K562 (cell line): Measurements from ENCODE around the gene PPIP5K2. TPM values are rescaled to one million over a fixed set of nuclear protein-coding genes. Genes with fewer than 3 reads are reported as not detected.

ENCODE experiments used
- ATAC-seq: fragments of 200-7000 bp; cut with Tn5 transposase; 3 replicates; pipeline ENCODE4 v1.9.1; 2020; ENCODE audit warnings: moderate library complexity
- BruUV-seq: library from RNA; stranded (reverse); fragments of 400-500 nt; replicated peaks from 2 replicates; lab custom pipeline; 2021; lab: Mats Ljungman, UMichigan
- CTCF ChIA-PET: fragments of 300-600 bp; formaldehyde crosslinking; extraction: SDS; loops from one replicate; lab custom pipeline; 2021; ENCODE audit warnings: low intra/inter-chr PET ratio; lab: Yijun Ruan, JAX
- POLR2A ChIA-PET: fragments of 300-600, 350-650 bp; sonication (Branson Sonifier 250); formaldehyde crosslinking; extraction: SDS; loops from one replicate; lab custom pipeline; 2021; ENCODE audit warnings: antibody characterized with exemption, inconsistent platforms; lab: Yijun Ruan, JAX
- DNase-seq, 4 experiments: peaks; one replicate each; pipeline versions ENCODE4 v3.0.0 to v3.0.0-alpha.2; 2011 to 2018; ENCODE audit warnings: low spot score in 3 of 4, mixed read lengths in 3 of 4; ENCODE audit errors: extremely low read depth in 1 of 4
- FAIRE-seq: peaks from 2 replicates; lab custom pipeline; 2011; peaks lifted over from hg19 to GRCh38; lab: Jason Lieb, UNC
- H2AFZ ChIP-seq: 2 replicates; pipeline ENCODE4 v1.6.0; 2011; ENCODE audit warnings: low read depth, low read length, control low read depth, inconsistent platforms
- H3K27ac ChIP-seq: fragments of 200-600 bp; 3 replicates; pipeline ENCODE4 v1.8.0; 2011; ENCODE audit warnings: low read depth, mild to moderate bottlenecking, control low read depth, inconsistent platforms, low read length, moderate library complexity, mixed read lengths; ENCODE audit errors: extremely low read depth
- H3K27me3 ChIP-seq, 2 experiments: fragments of 300-600 bp in 1 of 2; 2 replicates in 1 of 2; 3 replicates in 1 of 2; pipeline versions ENCODE4 v1.6.0 to v1.8.0; 2011; ENCODE audit warnings: inconsistent platforms in 2 of 2, low read length in 2 of 2, mild to moderate bottlenecking in 1 of 2, mixed read lengths in 1 of 2, moderate library complexity in 1 of 2; ENCODE audit not compliant: control insufficient read depth in 2 of 2, insufficient read depth in 2 of 2
- H3K36me3 ChIP-seq: fragments of 300-600 bp; 3 replicates; pipeline ENCODE4 v1.8.0; 2011; ENCODE audit warnings: mild to moderate bottlenecking, low read length, inconsistent platforms; ENCODE audit not compliant: control insufficient read depth, insufficient read depth
- H3K4me1 ChIP-seq, 2 experiments: fragments of 200-600 bp in 1 of 2; replicated peaks in 1 of 2; 2 replicates in 1 of 2; 3 replicates in 1 of 2; pipeline versions ENCODE4 v1.5.1 to v1.8.0; 2011; ENCODE audit warnings: inconsistent platforms in 2 of 2, low read length in 2 of 2, mild to moderate bottlenecking in 1 of 2, mixed read lengths in 1 of 2, moderate library complexity in 1 of 2; ENCODE audit not compliant: control insufficient read depth in 2 of 2, insufficient read depth in 2 of 2
- H3K4me2 ChIP-seq: 2 replicates; pipeline ENCODE4 v1.6.1; 2011; ENCODE audit warnings: low read length, control low read depth, inconsistent platforms, mixed read lengths; ENCODE audit not compliant: insufficient read depth
- H3K4me3 ChIP-seq: fragments of 200-600 bp; sonication (generic), shearing (Covaris generic); 2 replicates; pipeline ENCODE4 v1.5.1; 2016; ENCODE audit warnings: control low read depth, inconsistent platforms
- H3K79me2 ChIP-seq: fragments of 200-600 bp; 3 replicates; pipeline ENCODE4 v1.8.0; 2011; ENCODE audit warnings: low read length, inconsistent platforms; ENCODE audit not compliant: control insufficient read depth, insufficient read depth
- H3K9ac ChIP-seq, 2 experiments: 2 replicates each; pipeline versions ENCODE4 v1.6.0 to v1.6.1; 2011; ENCODE audit warnings: low read depth in 2 of 2, low read length in 2 of 2, control low read depth in 1 of 2, inconsistent platforms in 1 of 2, mild to moderate bottlenecking in 1 of 2, mixed read lengths in 1 of 2; ENCODE audit not compliant: insufficient read depth in 1 of 2
- H3K9me1 ChIP-seq: one replicate; pipeline ENCODE4 v1.6.0; 2011; ENCODE audit warnings: inconsistent platforms, mild to moderate bottlenecking, low read length, moderate library complexity; ENCODE audit not compliant: control insufficient read depth, insufficient read depth
- H3K9me3 ChIP-seq: replicated peaks from 2 replicates; pipeline ENCODE4 v1.5.1; 2011; ENCODE audit warnings: low read depth, low read length, inconsistent platforms; ENCODE audit not compliant: control insufficient read depth, insufficient read depth
- H4K20me1 ChIP-seq: replicated peaks from 2 replicates; pipeline ENCODE4 v1.6.1; 2011; ENCODE audit warnings: low read length, inconsistent platforms, mixed read lengths; ENCODE audit not compliant: control insufficient read depth, insufficient read depth
- NFE2 ChIP-seq: IDR thresholded peaks from 2 replicates; pipeline ENCODE4 v1.6.1; 2014; ENCODE audit warnings: antibody characterized with exemption, low read depth
- RB1 ChIP-seq: fragments of 450-650 bp; IDR thresholded peaks from 2 replicates; pipeline ENCODE4 v1.6.1; 2017; ENCODE audit warnings: low read depth, mild to moderate bottlenecking
- SPI1 ChIP-seq: IDR thresholded peaks from 2 replicates; pipeline ENCODE4 v1.6.1; 2011; ENCODE audit warnings: low read depth, low read length, control low read depth, borderline replicate concordance
- XRCC5 ChIP-seq: fragments of 200-400 bp; formaldehyde crosslinking; IDR thresholded peaks from 2 replicates; pipeline ENCODE4 v1.6.1; 2017; ENCODE audit warnings: low read depth, mild to moderate bottlenecking, low read length
- ZNF507 ChIP-seq: conservative IDR thresholded peaks from 2 replicates; pipeline ENCODE4 v1.6.1; 2017; ENCODE audit warnings: missing genetic modification characterization, missing compliant biosample characterization
- ZSCAN32 ChIP-seq: fragments of 450-650 bp; formaldehyde crosslinking; IDR thresholded peaks from 2 replicates; pipeline ENCODE4 v1.4.0; 2020; ENCODE audit warnings: mild to moderate bottlenecking, moderate library complexity
- WGBS: fragments of 100-300 bp; shearing (Covaris generic); methylation state at CpG from one replicate; pipeline ENCODE4 v1.1.6; 2016; ENCODE audit warnings: low coverage, mixed read lengths; ENCODE audit not compliant: insufficient coverage; ENCODE audit errors: missing lambda C conversion rate; 5-methylcytosine and 5-hydroxymethylcytosine counted together
- in situ Hi-C: fragments of 300-500 bp; cut with MboI; formaldehyde crosslinking; loops from 4 replicates; pipeline ENCODE4 v1.15.0; 2018; ENCODE audit warnings: inconsistent platforms, mixed read lengths
- intact Hi-C: fragments of 100-400 bp; cut with micrococcal nuclease; formaldehyde crosslinking; loops from 2 replicates; pipeline ENCODE4 v1.14.2; 2022
- polyA plus RNA-seq, 8 experiments: library from polyadenylated mRNA; depleted of rRNA in 4 of 8; stranded (reverse) in 5 of 8; unstranded in 3 of 8; fragments of >200 nt; fragmentation: Nextera tagmentation in 2 of 8; fragmentation: Illumina TruSeq in 1 of 8; extraction: Ambion mirVana in 2 of 8; extraction: Trizol in 1 of 8; gene quantifications; 2 replicates each; pipeline versions ENCODE4 v1.2.1 to v1.2.3, GENCODE V29; 2011 to 2014; ENCODE audit warnings: inconsistent platforms in 1 of 8, missing spikeins in 1 of 8
- total RNA-seq, 7 experiments: library from RNA; depleted of rRNA in 6 of 7; stranded (reverse); fragments of >200 nt in 6 of 7; fragmentation: Illumina TruSeq in 2 of 7; extraction: Trizol in 2 of 7; gene quantifications; 2 replicates each; pipeline versions ENCODE4 v1.2.1 to v1.2.3, GENCODE V29; 2011 to 2021; ENCODE audit warnings: low replicate concordance in 1 of 7

Gene PPIP5K2
- total and polyA plus RNA-seq, 9 of the 15 experiments (the other 6 are each of a cell fraction or from before 2014, with no cell fraction given): 39.4 to 150 (median 99.1) TPM

GRCh38 chr5:103228588-103228987 lies 108.5 kb downstream of the PPIP5K2 start:
- ChIA-PET CTCF (interaction anchor here (0.7 kb wide), 1 partner anchor 189 kb away, joined by 3 read pairs; no protein-coding TSS in a partner anchor), POLR2A (no interaction called here)
- Histone ChIP-seq H3K9me1 (no peaks in the 10 kb centered on the region), H3K27me3 (peaks cover 0 to 2% of the 10 kb centered on the region in 2 experiments; a peak in 2 of 5 replicates), H3K4me3 (no peak overlapping the region), H3K9me3 (no peaks in the 10 kb centered on the region), H3K36me3 (no peaks in the 10 kb centered on the region), H3K27ac (no peak overlapping the region), H2AFZ (no peak overlapping the region), H3K4me2 (no peak overlapping the region), H3K4me1 (peaks cover 0 to 5% of the 10 kb centered on the region in 2 experiments; a peak in 2 of 5 replicates), H4K20me1 (no peaks in the 10 kb centered on the region), H3K79me2 (no peaks in the 10 kb centered on the region), H3K9ac (no peak overlapping the region)
- ATAC-seq: no peak
- no peak for FAIRE-seq
- intact Hi-C loops: loop anchor here (10.0 kb wide), 1 partner anchor 164 kb away; no protein-coding TSS in a partner anchor
- no TSS peak for BruUV-seq
- TF ChIP-seq SPI1: peak; percentile 69; the same call in 1 of the 2 replicates
- no peak for TF ChIP-seq XRCC5
- WGBS: 0% methylated on average over 1 of the region's 1 CpG
- DNase-seq: no peak
- in situ Hi-C loops: loop anchor here (10.0 kb wide), 2 partner anchors 454 to 694 kb away; no protein-coding TSS in a partner anchor

GRCh38 chr5:103232393-103232999 lies 112.4 kb downstream of the PPIP5K2 start:
- Histone ChIP-seq H3K9me3 (no peaks in the 10 kb centered on the region), H3K4me2 (no peak overlapping the region), H3K4me3 (no peak overlapping the region), H3K79me2 (no peaks in the 10 kb centered on the region), H3K9ac (no peak overlapping the region), H3K9me1 (no peaks in the 10 kb centered on the region), H3K27ac (no peak overlapping the region), H3K36me3 (no peaks in the 10 kb centered on the region), H2AFZ (no peak overlapping the region), H3K27me3 (peaks cover 0 to 4% of the 10 kb centered on the region in 2 experiments; a peak in 2 of 5 replicates), H3K4me1 (no peaks in the 10 kb centered on the region), H4K20me1 (no peaks in the 10 kb centered on the region)
- in situ Hi-C loops: loop anchor here (5.0 kb wide), 1 partner anchor 240 kb away; no protein-coding TSS in a partner anchor
- WGBS: 52% methylated on average over 7 of the region's 7 CpGs
- intact Hi-C loops: loop anchor here (1.0 to 10.0 kb wide), 3 partner anchors 62 to 243 kb away; no protein-coding TSS in a partner anchor
- BruUV-seq: no TSS peak
- DNase-seq (peak; percentile 32 to 52 (median 39)), FAIRE-seq (peak; percentile 83), ATAC-seq (peak; percentile 96)
- ChIA-PET CTCF (interaction anchor here (1.6 to 4.2 kb wide), 2 partner anchors 243 to 245 kb away, joined by 5 to 27 read pairs; no protein-coding TSS in a partner anchor), POLR2A (interaction anchor here (1.1 kb wide), 1 partner anchor 8 kb away, joined by 4 read pairs; no protein-coding TSS in a partner anchor)
- no peak for TF ChIP-seq RB1
- no peak for TF ChIP-seq ZNF507 (tag)
- no peak for TF ChIP-seq ZSCAN32 (CRISPR knock-in tag)
- peak; percentile 57 for TF ChIP-seq NFE2
